Measurements from ENCODE around the gene TAOK1. TPM values are rescaled to one million over a fixed set of nuclear protein-coding genes. Genes with fewer than 3 reads are reported as not detected.

The TAOK1 gene
- total RNA-seq, 1 experiment from 2014 or later, result 87.1 TPM

DNA sequence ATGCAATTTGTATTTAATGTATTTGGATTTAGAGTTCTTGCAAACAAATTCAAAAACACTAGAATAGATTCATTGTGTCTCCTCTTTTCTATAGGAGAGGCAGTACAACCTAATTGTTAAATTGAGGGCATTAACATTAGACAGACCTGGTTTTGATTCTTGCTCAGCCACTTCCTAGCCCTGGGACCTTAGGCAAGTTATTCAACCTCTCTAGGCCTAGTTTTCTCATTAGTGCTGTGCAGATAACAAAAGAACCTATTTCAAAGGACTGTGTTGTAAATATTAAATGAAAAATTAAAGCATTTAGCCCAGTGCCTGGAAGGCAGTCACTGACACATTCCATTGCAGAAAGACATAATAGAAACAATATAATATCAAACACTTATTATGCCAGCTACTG is 22.0 kb upstream of the TAOK1 start:
- no peaks in the 10 kb centered on the region for H3K9me3 Mint-ChIP-seq
- no peak overlapping the region for H3K27ac Mint-ChIP-seq
- CTCF ChIA-PET, result interaction anchor here (2.2 to 2.4 kb wide), 2 partner anchors 199 to 226 kb away, joined by 18 to 56 read pairs; partner anchors contain the start of genes ABHD15 and TP53I13
- no peak overlapping the region for H3K4me3 Mint-ChIP-seq
- no peaks in the 10 kb centered on the region for H3K36me3 Mint-ChIP-seq
- H3K4me1 Mint-ChIP-seq, result no peaks in the 10 kb centered on the region
- ATAC-seq (no peak), DNase-seq (ENCODE audit: low spot score) (no peak)
- no peak for TF ChIP-seq CBFB (CRISPR knock-in tag; IDR thresholded peaks at IDR 0.05; ENCODE audit: low read depth)
- no peak for TF ChIP-seq FOXK1 (CRISPR knock-in tag; IDR thresholded peaks at IDR 0.05)
- TF ChIP-seq, protein P1, sequence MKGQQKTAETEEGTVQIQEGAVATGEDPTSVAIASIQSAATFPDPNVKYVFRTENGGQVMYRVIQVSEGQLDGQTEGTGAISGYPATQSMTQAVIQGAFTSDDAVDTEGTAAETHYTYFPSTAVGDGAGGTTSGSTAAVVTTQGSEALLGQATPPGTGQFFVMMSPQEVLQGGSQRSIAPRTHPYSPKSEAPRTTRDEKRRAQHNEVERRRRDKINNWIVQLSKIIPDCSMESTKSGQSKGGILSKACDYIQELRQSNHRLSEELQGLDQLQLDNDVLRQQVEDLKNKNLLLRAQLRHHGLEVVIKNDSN (CRISPR knock-in tag; IDR thresholded peaks at IDR 0.05), result no peak
- TF ChIP-seq, protein P2, sequence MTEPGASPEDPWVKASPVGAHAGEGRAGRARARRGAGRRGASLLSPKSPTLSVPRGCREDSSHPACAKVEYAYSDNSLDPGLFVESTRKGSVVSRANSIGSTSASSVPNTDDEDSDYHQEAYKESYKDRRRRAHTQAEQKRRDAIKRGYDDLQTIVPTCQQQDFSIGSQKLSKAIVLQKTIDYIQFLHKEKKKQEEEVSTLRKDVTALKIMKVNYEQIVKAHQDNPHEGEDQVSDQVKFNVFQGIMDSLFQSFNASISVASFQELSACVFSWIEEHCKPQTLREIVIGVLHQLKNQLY (CRISPR knock-in tag; IDR thresholded peaks at IDR 0.05), result no peak
- no peaks in the 10 kb centered on the region for H3K27me3 Mint-ChIP-seq (ENCODE audit: low read depth)
- POLR2A ChIA-PET, result no interaction called here

DNA sequence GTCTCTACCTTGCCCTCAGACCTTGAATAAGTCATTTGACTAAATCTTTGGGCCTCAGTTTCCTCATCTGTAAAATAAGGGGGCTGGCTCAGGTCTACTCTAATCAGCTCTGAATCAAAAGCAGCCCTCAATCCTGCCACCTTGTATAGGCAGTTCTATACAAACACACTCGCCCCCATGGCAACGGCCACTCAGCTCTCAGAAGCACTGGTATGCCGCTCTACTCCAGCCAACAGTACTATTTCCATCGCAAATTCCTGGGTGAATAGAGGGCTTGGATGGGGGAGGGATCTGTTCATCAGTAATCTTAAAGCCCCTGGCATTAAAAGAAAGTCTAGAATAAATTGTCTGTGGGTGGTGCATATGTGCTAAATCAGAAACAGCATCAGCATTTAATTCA is 21.2 kb upstream of the TAOK1 start:
- H3K4me3 Mint-ChIP-seq, result no peak overlapping the region
- ATAC-seq (peak; percentile 67), DNase-seq (ENCODE audit: low spot score) (peak; percentile 43)
- ChIA-PET CTCF (interaction anchor here (1.0 to 2.8 kb wide), 22 partner anchors 8 to 256 kb away, joined by 3 to 63 read pairs (median 6); partner anchors contain the start of genes ABHD15, ANKRD13B, TAOK1 and TP53I13), POLR2A (interaction anchor here (1.1 to 1.2 kb wide), 2 partner anchors 75 to 85 kb away, joined by 3 to 5 read pairs; partner anchors contain the start of gene NUFIP2)
- no peaks in the 10 kb centered on the region for H3K27me3 Mint-ChIP-seq (ENCODE audit: low read depth)
- H3K27ac Mint-ChIP-seq, result no peak overlapping the region
- no peaks in the 10 kb centered on the region for H3K9me3 Mint-ChIP-seq
- no peak for TF ChIP-seq ZNF219 (CRISPR knock-in tag; IDR thresholded peaks at IDR 0.05; ENCODE audit: borderline replicate concordance)
- no peaks in the 10 kb centered on the region for H3K36me3 Mint-ChIP-seq
- no peaks in the 10 kb centered on the region for H3K4me1 Mint-ChIP-seq

DNA sequence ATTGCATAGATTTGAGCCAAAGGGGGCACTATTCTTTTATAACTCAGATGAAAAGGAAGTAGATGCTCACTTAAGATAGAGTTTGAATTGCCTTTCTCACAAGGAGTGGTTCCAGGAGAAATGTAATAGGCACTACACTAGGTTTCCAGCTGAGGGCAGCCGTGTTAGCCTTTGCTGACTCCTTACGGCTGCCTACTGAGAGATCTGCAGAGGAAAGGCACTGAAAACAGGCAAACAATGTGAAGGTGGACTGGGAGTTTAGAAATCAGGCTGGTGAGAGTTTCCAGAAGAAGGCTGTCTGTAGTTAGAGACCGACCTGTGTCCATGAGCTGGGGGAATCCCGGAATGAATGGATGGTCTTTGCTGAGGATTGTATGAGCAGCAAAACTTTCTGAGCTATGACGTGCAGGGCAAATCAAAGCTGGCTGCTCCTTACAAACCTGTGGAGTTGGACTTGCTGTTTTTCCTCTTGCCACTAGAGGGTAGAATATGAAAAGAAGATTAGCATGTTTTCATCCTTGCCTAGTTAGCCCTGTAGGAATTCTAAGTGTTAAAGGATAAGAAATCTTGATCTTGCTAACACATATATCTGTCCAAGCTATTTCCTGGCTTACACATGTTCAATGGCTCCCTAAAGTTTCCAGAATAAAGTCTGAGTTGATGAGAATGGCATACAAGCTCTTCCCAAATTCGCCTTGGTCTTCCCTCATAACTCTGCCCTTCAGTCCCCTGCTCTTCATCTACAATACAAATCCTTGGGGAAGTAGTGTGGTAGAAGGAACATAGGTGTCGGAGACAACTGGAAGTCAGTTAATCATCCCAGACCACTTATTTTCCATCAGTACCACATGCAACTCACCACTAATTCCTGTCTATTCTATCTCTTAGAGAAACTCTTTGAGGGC is 20.1 kb upstream of the TAOK1 start:
- ChIA-PET POLR2A (interaction anchor here (1.1 to 1.2 kb wide), 2 partner anchors 76 to 84 kb away, joined by 3 to 5 read pairs; partner anchors contain the start of gene NUFIP2), CTCF (interaction anchor here (0.5 to 2.8 kb wide), 76 partner anchors 9 to 782 kb away, joined by 3 to 63 read pairs (median 4); partner anchors contain the start of genes ABHD15, ANKRD13B, MYO18A and NUFIP2)
- Mint-ChIP-seq H3K4me3 (no peak overlapping the region), H3K4me1 (peaks cover 7% of the 10 kb centered on the region), H3K36me3 (no peaks in the 10 kb centered on the region), H3K9me3 (no peaks in the 10 kb centered on the region), H3K27ac (no peak overlapping the region), H3K27me3 (ENCODE audit: low read depth) (no peaks in the 10 kb centered on the region)
- ATAC-seq (peak; percentile 94), DNase-seq (ENCODE audit: low spot score) (peak; percentile 68)
- TF ChIP-seq, protein P3, sequence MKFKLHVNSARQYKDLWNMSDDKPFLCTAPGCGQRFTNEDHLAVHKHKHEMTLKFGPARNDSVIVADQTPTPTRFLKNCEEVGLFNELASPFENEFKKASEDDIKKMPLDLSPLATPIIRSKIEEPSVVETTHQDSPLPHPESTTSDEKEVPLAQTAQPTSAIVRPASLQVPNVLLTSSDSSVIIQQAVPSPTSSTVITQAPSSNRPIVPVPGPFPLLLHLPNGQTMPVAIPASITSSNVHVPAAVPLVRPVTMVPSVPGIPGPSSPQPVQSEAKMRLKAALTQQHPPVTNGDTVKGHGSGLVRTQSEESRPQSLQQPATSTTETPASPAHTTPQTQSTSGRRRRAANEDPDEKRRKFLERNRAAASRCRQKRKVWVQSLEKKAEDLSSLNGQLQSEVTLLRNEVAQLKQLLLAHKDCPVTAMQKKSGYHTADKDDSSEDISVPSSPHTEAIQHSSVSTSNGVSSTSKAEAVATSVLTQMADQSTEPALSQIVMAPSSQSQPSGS (CRISPR knock-in tag; IDR thresholded peaks at IDR 0.05; ENCODE audit: borderline replicate concordance, low read depth), result no peak
- TF ChIP-seq ZNF121 (CRISPR knock-in tag; IDR thresholded peaks at IDR 0.05) (no peak), TEAD1 (CRISPR knock-in tag; IDR thresholded peaks at IDR 0.05) (peak; percentile 30; the same call in 1 of the 2 replicates), ZNF317 (CRISPR knock-in tag; IDR thresholded peaks at IDR 0.05; ENCODE audit: borderline replicate concordance, low read depth) (no peak), GRHL2 (CRISPR knock-in tag; IDR thresholded peaks at IDR 0.05; ENCODE audit: insufficient replicate concordance, severe bottlenecking) (no peak), OVOL2 (CRISPR knock-in tag; IDR thresholded peaks at IDR 0.05; ENCODE audit: borderline replicate concordance) (no peak), CBFB (CRISPR knock-in tag; IDR thresholded peaks at IDR 0.05; ENCODE audit: low read depth) (no peak), EMX1 (CRISPR knock-in tag; IDR thresholded peaks at IDR 0.05) (no peak)
- TF ChIP-seq, protein P4, sequence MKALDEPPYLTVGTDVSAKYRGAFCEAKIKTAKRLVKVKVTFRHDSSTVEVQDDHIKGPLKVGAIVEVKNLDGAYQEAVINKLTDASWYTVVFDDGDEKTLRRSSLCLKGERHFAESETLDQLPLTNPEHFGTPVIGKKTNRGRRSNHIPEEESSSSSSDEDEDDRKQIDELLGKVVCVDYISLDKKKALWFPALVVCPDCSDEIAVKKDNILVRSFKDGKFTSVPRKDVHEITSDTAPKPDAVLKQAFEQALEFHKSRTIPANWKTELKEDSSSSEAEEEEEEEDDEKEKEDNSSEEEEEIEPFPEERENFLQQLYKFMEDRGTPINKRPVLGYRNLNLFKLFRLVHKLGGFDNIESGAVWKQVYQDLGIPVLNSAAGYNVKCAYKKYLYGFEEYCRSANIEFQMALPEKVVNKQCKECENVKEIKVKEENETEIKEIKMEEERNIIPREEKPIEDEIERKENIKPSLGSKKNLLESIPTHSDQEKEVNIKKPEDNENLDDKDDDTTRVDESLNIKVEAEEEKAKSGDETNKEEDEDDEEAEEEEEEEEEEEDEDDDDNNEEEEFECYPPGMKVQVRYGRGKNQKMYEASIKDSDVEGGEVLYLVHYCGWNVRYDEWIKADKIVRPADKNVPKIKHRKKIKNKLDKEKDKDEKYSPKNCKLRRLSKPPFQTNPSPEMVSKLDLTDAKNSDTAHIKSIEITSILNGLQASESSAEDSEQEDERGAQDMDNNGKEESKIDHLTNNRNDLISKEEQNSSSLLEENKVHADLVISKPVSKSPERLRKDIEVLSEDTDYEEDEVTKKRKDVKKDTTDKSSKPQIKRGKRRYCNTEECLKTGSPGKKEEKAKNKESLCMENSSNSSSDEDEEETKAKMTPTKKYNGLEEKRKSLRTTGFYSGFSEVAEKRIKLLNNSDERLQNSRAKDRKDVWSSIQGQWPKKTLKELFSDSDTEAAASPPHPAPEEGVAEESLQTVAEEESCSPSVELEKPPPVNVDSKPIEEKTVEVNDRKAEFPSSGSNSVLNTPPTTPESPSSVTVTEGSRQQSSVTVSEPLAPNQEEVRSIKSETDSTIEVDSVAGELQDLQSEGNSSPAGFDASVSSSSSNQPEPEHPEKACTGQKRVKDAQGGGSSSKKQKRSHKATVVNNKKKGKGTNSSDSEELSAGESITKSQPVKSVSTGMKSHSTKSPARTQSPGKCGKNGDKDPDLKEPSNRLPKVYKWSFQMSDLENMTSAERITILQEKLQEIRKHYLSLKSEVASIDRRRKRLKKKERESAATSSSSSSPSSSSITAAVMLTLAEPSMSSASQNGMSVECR (CRISPR knock-in tag; IDR thresholded peaks at IDR 0.05; ENCODE audit: borderline replicate concordance), result peak; percentile 31; the same call in 1 of the 2 replicates
- TF ChIP-seq, protein P5, sequence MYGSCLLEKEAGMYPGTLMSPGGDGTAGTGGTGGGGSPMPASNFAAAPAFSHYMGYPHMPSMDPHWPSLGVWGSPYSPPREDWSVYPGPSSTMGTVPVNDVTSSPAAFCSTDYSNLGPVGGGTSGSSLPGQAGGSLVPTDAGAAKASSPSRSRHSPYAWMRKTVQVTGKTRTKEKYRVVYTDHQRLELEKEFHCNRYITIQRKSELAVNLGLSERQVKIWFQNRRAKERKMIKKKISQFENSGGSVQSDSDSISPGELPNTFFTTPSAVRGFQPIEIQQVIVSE (CRISPR knock-in tag; IDR thresholded peaks at IDR 0.05; ENCODE audit: borderline replicate concordance), result no peak
- TF ChIP-seq, protein P1 (CRISPR knock-in tag; IDR thresholded peaks at IDR 0.05), result 0 out of 2 replicates have a peak, but pooled peaks have one; percentile 13
- TF ChIP-seq, protein P6, sequence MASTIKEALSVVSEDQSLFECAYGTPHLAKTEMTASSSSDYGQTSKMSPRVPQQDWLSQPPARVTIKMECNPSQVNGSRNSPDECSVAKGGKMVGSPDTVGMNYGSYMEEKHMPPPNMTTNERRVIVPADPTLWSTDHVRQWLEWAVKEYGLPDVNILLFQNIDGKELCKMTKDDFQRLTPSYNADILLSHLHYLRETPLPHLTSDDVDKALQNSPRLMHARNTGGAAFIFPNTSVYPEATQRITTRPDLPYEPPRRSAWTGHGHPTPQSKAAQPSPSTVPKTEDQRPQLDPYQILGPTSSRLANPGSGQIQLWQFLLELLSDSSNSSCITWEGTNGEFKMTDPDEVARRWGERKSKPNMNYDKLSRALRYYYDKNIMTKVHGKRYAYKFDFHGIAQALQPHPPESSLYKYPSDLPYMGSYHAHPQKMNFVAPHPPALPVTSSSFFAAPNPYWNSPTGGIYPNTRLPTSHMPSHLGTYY (CRISPR knock-in tag; IDR thresholded peaks at IDR 0.05), result no peak
